Kidney (tissue), 22 donors: ENCODE measurements around the gene NHLRC4. TPM values are rescaled to one million over a fixed set of nuclear protein-coding genes. Genes with fewer than 3 reads are reported as not detected.

Experiments
- DNase-seq, 5 donors: peaks; one replicate each; pipeline ENCODE4 v3.0.0-alpha.2; 2013 to 2020
- FAIRE-seq: peaks from 2 replicates; lab custom pipeline; 2012; peaks lifted over from hg19 to GRCh38; lab: Jason Lieb, UNC
- H3K27ac ChIP-seq, 2 donors: one replicate each; pipeline ENCODE4 v1.7.0; 2013; ENCODE audit warnings: low read depth in 2 of 2, low read length in 2 of 2, inconsistent platforms in 1 of 2
- H3K27me3 ChIP-seq: one replicate; pipeline ENCODE4 v1.7.1; 2013; ENCODE audit warnings: low read length, inconsistent platforms; ENCODE audit not compliant: control insufficient read depth, insufficient read depth
- H3K36me3 ChIP-seq, 3 donors: one replicate each; pipeline versions ENCODE4 v1.7.0 to v1.7.1; 2013; ENCODE audit warnings: low read length in 3 of 3, control low read depth in 1 of 3, inconsistent platforms in 1 of 3; ENCODE audit not compliant: insufficient read depth in 3 of 3, control insufficient read depth in 2 of 3
- H3K4me1 ChIP-seq, 3 donors: one replicate each; pipeline versions ENCODE4 v1.7.0 to v1.7.1; 2013; ENCODE audit warnings: low read length in 3 of 3, inconsistent platforms in 1 of 3, low read depth in 1 of 3; ENCODE audit not compliant: control insufficient read depth in 2 of 3, insufficient read depth in 2 of 3
- H3K4me3 ChIP-seq, 3 donors: one replicate each; pipeline versions ENCODE4 v1.7.0 to v1.8.1; 2013; ENCODE audit warnings: low read length in 3 of 3, control low read depth in 1 of 3, inconsistent platforms in 1 of 3
- H3K9ac ChIP-seq, 3 donors: one replicate each; pipeline versions ENCODE4 v1.7.0 to v1.7.1; 2013; ENCODE audit warnings: low read length in 3 of 3, control low read depth in 1 of 3, inconsistent platforms in 1 of 3
- H3K9me3 ChIP-seq, 3 donors: one replicate each; pipeline versions ENCODE4 v1.7.0 to v1.7.1; 2013; ENCODE audit warnings: low read length in 3 of 3, control low read depth in 1 of 3, inconsistent platforms in 1 of 3; ENCODE audit not compliant: control insufficient read depth in 2 of 3, insufficient read depth in 1 of 3
- CTCF ChIP-seq: IDR thresholded peaks from 3 replicates; pipeline ENCODE4 v1.5.1; 2012; ENCODE audit warnings: mild to moderate bottlenecking, moderate library complexity, borderline replicate concordance; ENCODE audit not compliant: insufficient read depth; ENCODE audit errors: extremely low read depth
- intact Hi-C: fragments of 100-400 bp; cut with DNase I; formaldehyde crosslinking; loops from one replicate; pipeline ENCODE4 v1.11.1; 2022
- long read RNA-seq, 10 donors: library from polyadenylated mRNA in 1 of 10; unstranded in 1 of 10; transcript quantifications; one replicate each; pipeline ENCODE4 v2.0.0 and lab custom pipeline, GENCODE V29; 2021 to 2026
- polyA plus RNA-seq: library from polyadenylated mRNA; stranded (reverse); fragments of 350-450 nt; fragmentation: Illumina TruSeq; extraction: RNeasy Lipid Tissue Mini Kit (QIAGEN cat#74804); gene quantifications from one replicate; pipeline ENCODE4 v1.2.3, GENCODE V29; 2014; ENCODE audit warnings: low read depth, low replicate concordance; ENCODE audit not compliant: insufficient read depth
- total RNA-seq: library from RNA; stranded (reverse); fragmentation: NEBNext Ultra II Directional; extraction: Animal tissue kit (Norgen Biotek cat#: 25700); gene quantifications from one replicate; pipeline ENCODE4 v1.2.1, GENCODE V29; 2021
- donor health status: control.
- donor health status: control.
- donor health status: control.
- donor health status: control.
- donor health status: control.
- donor health status: DM: yes; HTN: yes; CAD: no.
- donor health status: Normal renal cell carcinoma (clear cell type).

Gene NHLRC4, protein sequence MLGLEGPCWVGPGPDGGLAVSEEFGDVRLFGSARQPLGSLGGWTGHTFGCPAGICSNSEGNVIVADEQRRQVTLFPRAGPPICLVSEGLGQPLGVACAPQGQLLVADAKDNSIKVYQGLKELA
- total RNA-seq: 3.3 TPM
- polyA plus RNA-seq: 17.4 TPM
- long read RNA-seq, donor 1: 0 reads
- long read RNA-seq, donor 2, partial matches to known transcripts: 0 of 1 reads
- long read RNA-seq, donor 2, other reads (novel, unspliced or antisense): 0 of 1 reads
- long read RNA-seq, donor 3, partial matches to known transcripts: 0 of 5 reads
- long read RNA-seq, donor 3, other reads (novel, unspliced or antisense): 0 of 5 reads
- long read RNA-seq, donor 4, partial matches to known transcripts: 0 of 2 reads
- long read RNA-seq, donor 4, other reads (novel, unspliced or antisense): 0 of 2 reads
- long read RNA-seq, donor 5: 0 reads
- long read RNA-seq, donor 6, partial matches to known transcripts: 0 of 4 reads
- long read RNA-seq, donor 6, other reads (novel, unspliced or antisense): 0 of 4 reads
- long read RNA-seq, donor 7, partial matches to known transcripts: 0 of 5 reads
- long read RNA-seq, donor 7, other reads (novel, unspliced or antisense): 2 of 5 reads
- long read RNA-seq, donor 8, partial matches to known transcripts: 0 of 3 reads
- long read RNA-seq, donor 8, other reads (novel, unspliced or antisense): 0 of 3 reads
- long read RNA-seq, donor 9, partial matches to known transcripts: 0 of 4 reads
- long read RNA-seq, donor 9, other reads (novel, unspliced or antisense): 0 of 4 reads
- long read RNA-seq, donor 10, partial matches to known transcripts: 0 of 1 reads
- long read RNA-seq, donor 10, other reads (novel, unspliced or antisense): 0 of 1 reads

- H3K27ac ChIP-seq: peak within 1 kb of the TSS; percentile 75 to 83
- peaks cover 0 to 53% (median 0%) of the 10 kb centered on the region in 3 donors for H3K4me1 ChIP-seq
Measured at GRCh38 chr16:566475-567372, at the start of gene NHLRC4. NHLRC4 (plus strand) TSS chr16:567005; CDS start chr16:568048, 1,043 bp downstream.

GRCh38 chr16:518858-519257 lies 47.9 kb upstream of the NHLRC4 start:
- TF ChIP-seq CTCF: no peak
- Histone ChIP-seq H3K4me1 (peaks cover 0 to under 1% (median 0%) of the 10 kb centered on the region in 3 donors), H3K4me3 (no peak overlapping the region), H3K9me3 (no peaks in the 10 kb centered on the region), H3K36me3 (peaks cover 2 to 43% (median 26%) of the 10 kb centered on the region in 3 donors), H3K9ac (no peak overlapping the region), H3K27me3 (no peaks in the 10 kb centered on the region), H3K27ac (no peak overlapping the region)
- DNase-seq (peak in 1 of 5 donors; percentile 59), FAIRE-seq (no peak)
- intact Hi-C loops: no loop called here

More at GRCh38 chr16:566475-567372, at the start of gene NHLRC4:
- Histone ChIP-seq H3K4me3 (peak within 1 kb of the TSS in 2 of 3 donors; percentile 11 to 45), H3K9ac (peak within 1 kb of the TSS in 2 of 3 donors; percentile 40 to 41), H3K9me3 (no peaks in the 10 kb centered on the region), H3K27me3 (peaks cover 3% of the 10 kb centered on the region), H3K36me3 (no peaks in the 10 kb centered on the region)
- TF ChIP-seq CTCF: no peak
- FAIRE-seq (no peak), DNase-seq (peak in 4 of 5 donors; percentile 85 to 93 (median 90))
- intact Hi-C loops: no loop called here

DNA sequence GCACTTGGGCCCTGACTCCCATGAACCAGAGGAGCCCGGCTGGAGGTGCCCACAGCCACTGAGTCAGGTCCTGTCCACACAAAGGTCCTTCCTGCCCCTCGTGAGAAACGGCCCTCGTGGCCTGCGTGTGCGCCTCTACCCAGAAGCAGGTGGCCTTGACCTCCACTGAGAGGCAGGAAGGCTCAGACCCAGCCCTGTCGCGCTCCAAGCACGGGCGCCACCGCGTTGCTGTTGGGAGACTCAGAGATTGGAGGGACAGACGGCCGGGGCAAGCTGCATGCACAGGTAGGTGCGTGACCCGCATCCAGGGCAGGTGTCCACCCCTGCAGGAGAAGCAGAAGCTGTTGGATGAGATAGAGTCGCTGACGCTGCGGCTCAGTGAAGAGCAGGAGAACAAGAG lies 47.4 kb upstream of the NHLRC4 start:
- no peaks in the 10 kb centered on the region for H3K9me3 ChIP-seq
- no peak for FAIRE-seq
- H3K36me3 ChIP-seq: peaks cover 2 to 43% (median 26%) of the 10 kb centered on the region in 3 donors
- peak in 1 of 5 donors; percentile 74 for DNase-seq
- no peak for TF ChIP-seq CTCF
- no peak overlapping the region for H3K27ac ChIP-seq
- peaks cover 0 to 3% (median 0%) of the 10 kb centered on the region in 3 donors for H3K4me1 ChIP-seq
- no peak overlapping the region for H3K9ac ChIP-seq
- intact Hi-C loops: no loop called here
- H3K4me3 ChIP-seq: no peak overlapping the region
- no peaks in the 10 kb centered on the region for H3K27me3 ChIP-seq
